Panc1 (cell line): Measurements from ENCODE around the gene TGM4. TPM values are rescaled to one million over a fixed set of nuclear protein-coding genes. Genes with fewer than 3 reads are reported as not detected.

Experiments used
- ATAC-seq: fragments of 200-7000 bp; cut with Tn5 transposase; 2 replicates; pipeline ENCODE4 v1.9.1; 2020; ENCODE audit warnings: mild to moderate bottlenecking, moderate library complexity
- BruUV-seq: library from RNA; stranded (reverse); fragments of 400-500 nt; replicated peaks from 2 replicates; lab custom pipeline; 2021; lab: Mats Ljungman, UMichigan
- CTCF ChIA-PET: fragments of 300-600 bp; sonication (Branson Sonifier 250); formaldehyde crosslinking; loops from one replicate; lab custom pipeline; 2022; ENCODE audit warnings: antibody characterized with exemption; lab: Charles Lee
- POLR2A ChIA-PET: fragments of 300-600 bp; sonication (Branson Sonifier 250); formaldehyde crosslinking; loops from one replicate; lab custom pipeline; 2022; ENCODE audit warnings: antibody characterized with exemption; lab: Charles Lee
- DNase-seq: peaks from one replicate; pipeline ENCODE4 v3.0.0-alpha.2; 2010; ENCODE audit warnings: low read depth, low spot score
- H3K27ac ChIP-seq: 2 replicates; pipeline ENCODE4 v1.5.1; 2011; ENCODE audit warnings: mild to moderate bottlenecking, low read length, inconsistent platforms
- H3K27me3 ChIP-seq: fragments of 200-500 bp; sonication (Bioruptor generic); 2 replicates; pipeline ENCODE4 v1.6.0; 2014; ENCODE audit warnings: low read length, inconsistent platforms; ENCODE audit not compliant: control insufficient read depth, insufficient read depth
- H3K36me3 ChIP-seq: fragments of 200-500 bp; sonication (Bioruptor generic); 2 replicates; pipeline ENCODE4 v1.5.1; 2014; ENCODE audit warnings: inconsistent platforms, mild to moderate bottlenecking, low read length, moderate library complexity; ENCODE audit not compliant: control insufficient read depth, insufficient read depth
- H3K4me1 ChIP-seq: 2 replicates; pipeline ENCODE4 v1.5.1; 2011; ENCODE audit warnings: inconsistent platforms, mild to moderate bottlenecking, low read length, moderate library complexity; ENCODE audit not compliant: control insufficient read depth, insufficient read depth
- H3K4me3 ChIP-seq, 2 experiments: 2 replicates each; pipeline ENCODE4 v1.5.1; 2011 to 2012; ENCODE audit warnings: low read depth in 2 of 2, low read length in 2 of 2, mild to moderate bottlenecking in 2 of 2, inconsistent platforms in 1 of 2, moderate library complexity in 1 of 2
- H3K9me3 ChIP-seq: fragments of 200-500 bp; sonication (Bioruptor generic); 2 replicates; pipeline ENCODE4 v1.5.1; 2014; ENCODE audit warnings: low read depth, mild to moderate bottlenecking, inconsistent platforms, low read length, moderate library complexity; ENCODE audit not compliant: control insufficient read depth, insufficient read depth
- CTCF ChIP-seq: fragments of 450-650 bp; IDR thresholded peaks from 2 replicates; pipeline ENCODE4 v1.5.1; 2017; ENCODE audit warnings: mild to moderate bottlenecking
- POLR2AphosphoS5 ChIP-seq: IDR thresholded peaks from 2 replicates; pipeline ENCODE4 v1.6.1; 2012; ENCODE audit warnings: mild to moderate bottlenecking, low read depth, low read length, moderate library complexity
- REST ChIP-seq, 2 experiments: IDR thresholded peaks; 2 replicates each; pipeline ENCODE4 v1.6.1; 2011 to 2012; ENCODE audit warnings: low read depth in 2 of 2, control low read depth in 1 of 2, low read length in 1 of 2, mild to moderate bottlenecking in 1 of 2, moderate library complexity in 1 of 2; ENCODE audit not compliant: insufficient read depth in 1 of 2
- SIN3A ChIP-seq: IDR thresholded peaks from 2 replicates; pipeline ENCODE4 v1.6.1; 2012; ENCODE audit warnings: low read depth, mild to moderate bottlenecking, low read length, moderate library complexity, borderline replicate concordance; ENCODE audit not compliant: insufficient read depth
- TCF7L2 ChIP-seq: IDR thresholded peaks from 2 replicates; pipeline ENCODE4 v1.6.1; 2011; ENCODE audit warnings: mild to moderate bottlenecking, low read depth, low read length, inconsistent platforms
- in situ Hi-C: cut with HindIII; loops from 2 replicates; pipeline ENCODE4 v1.10.0; 2016; ENCODE audit warnings: low sequenced_read_pairs, low pct_unique_long_range_greater_than_20kb
- intact Hi-C: fragments of 100-400 bp; cut with micrococcal nuclease; formaldehyde crosslinking; loops from one replicate; pipeline ENCODE4 v1.10.0; 2022; ENCODE audit not compliant: unreplicated experiment
- total RNA-seq: library from RNA; stranded (reverse); gene quantifications from one replicate; pipeline ENCODE4 v1.2.1, GENCODE V29; 2021; ENCODE audit not compliant: unreplicated experiment

Gene TGM4
- total RNA-seq, 1 experiment from 2014 or later, result 0.46 TPM

- CTCF ChIA-PET, result no interaction called here
- no peak overlapping the region for H3K27ac ChIP-seq
- no TSS peak for BruUV-seq
- TF ChIP-seq SIN3A, result no peak
- no peak for TF ChIP-seq REST (IDR thresholded peaks at IDR 0.05; ENCODE audit: insufficient read depth in 1 of 2, low read depth in 2 of 2, low read length in 1 of 2)
- TF ChIP-seq CTCF, result no peak
- TF ChIP-seq TCF7L2, result no peak
- TF ChIP-seq POLR2AphosphoS5, result no peak
- in situ Hi-C loops, result no loop called here
- DNase-seq, result no peak
- H3K4me1 ChIP-seq, result no peaks in the 10 kb centered on the region
- POLR2A ChIA-PET, result no interaction called here
- intact Hi-C loops, result no loop called here
- no peaks in the 10 kb centered on the region for H3K9me3 ChIP-seq
- no peak for ATAC-seq
- H3K36me3 ChIP-seq, result no peaks in the 10 kb centered on the region
- H3K4me3 ChIP-seq, result no peak overlapping the region
- H3K27me3 ChIP-seq, result no peaks in the 10 kb centered on the region
Observed at GRCh38 chr3:44963571-44964325, 89.3 kb downstream of the TGM4 start.

Other genes with a start within 250 kb of the TGM4 start
- gene ZNF197, start 249.6 kb upstream of the TGM4 start, total RNA-seq, result 7.0 TPM
- gene ZNF35, start 225.9 kb upstream of the TGM4 start, total RNA-seq, result 9.3 TPM
- not detected for gene ZNF502, start 161.9 kb upstream of the TGM4 start, total RNA-seq
- gene ZNF501, start 145.0 kb upstream of the TGM4 start, total RNA-seq, result 0.15 TPM
- 17.5 TPM for gene KIAA1143, start 113.0 kb upstream of the TGM4 start, total RNA-seq
- gene KIF15, start 112.8 kb upstream of the TGM4 start, total RNA-seq, result 12.2 TPM
- gene TMEM42, start 12.7 kb upstream of the TGM4 start, total RNA-seq, result 12.7 TPM
- 49.5 TPM for gene ZDHHC3, start 101.6 kb downstream of the TGM4 start, total RNA-seq
- 38.4 TPM for gene EXOSC7, start 101.6 kb downstream of the TGM4 start, total RNA-seq
- not detected for gene CLEC3B, start 151.7 kb downstream of the TGM4 start, total RNA-seq